Vagina (tissue), 2 donors: ENCODE data around the gene AHI1. TPM values are rescaled to one million over a fixed set of nuclear protein-coding genes. Genes with fewer than 3 reads are reported as not detected.

Source experiments
- DNase-seq, 2 donors: peaks; one replicate each; pipeline ENCODE4 v3.0.0-alpha.2; 2017; ENCODE audit errors: extremely low spot score in 2 of 2
- H3K27ac ChIP-seq: fragments of 200-600 bp; sonication (generic); one replicate; pipeline ENCODE4 v1.5.1; 2019
- H3K27me3 ChIP-seq: fragments of 200-600 bp; sonication (generic); one replicate; pipeline ENCODE4 v1.5.1; 2019
- H3K36me3 ChIP-seq, 2 donors: fragments of 200-600 bp; sonication (generic); one replicate each; pipeline ENCODE4 v1.5.1; 2017 to 2019
- H3K4me1 ChIP-seq: fragments of 200-600 bp; sonication (generic); one replicate; pipeline ENCODE4 v1.5.1; 2019
- H3K4me3 ChIP-seq, 2 donors: fragments of 200-600 bp; sonication (generic); 1 replicate in 1 of 2; 2 replicates in 1 of 2; pipeline ENCODE4 v1.5.1; 2016 to 2019
- H3K9me3 ChIP-seq: fragments of 200-600 bp; sonication (generic); one replicate; pipeline ENCODE4 v1.5.1; 2019
- POLR2A ChIP-seq, 2 donors: fragments of 450-650 bp; IDR thresholded peaks; one replicate each; pipeline ENCODE4 v1.6.1; 2017; ENCODE audit warnings: antibody characterized with exemption in 2 of 2, mild to moderate bottlenecking in 2 of 2, moderate library complexity in 2 of 2
- POLR2AphosphoS5 ChIP-seq, 2 donors: sonication (generic); formaldehyde crosslinking; IDR thresholded peaks; one replicate each; pipeline ENCODE4 v1.9.0; 2017; ENCODE audit warnings: antibody characterized with exemption in 2 of 2, mild to moderate bottlenecking in 2 of 2, low read depth in 1 of 2; ENCODE audit not compliant: insufficient read depth in 1 of 2
- intact Hi-C: fragments of 100-400 bp; cut with DNase I; formaldehyde crosslinking; loops from one replicate; pipeline ENCODE4 v1.15.1; 2023
- total RNA-seq: library from RNA; depleted of rRNA; stranded (reverse); fragments of >200 nt; gene quantifications from one replicate; pipeline ENCODE4 v1.2.3, GENCODE V29; 2016
- TF ChIP-seq, protein P1 (sequence below), 3 experiments: fragments of 450-650 bp in 2 of 3; fragments of 200-600 bp in 1 of 3; sonication (generic) in 1 of 3; IDR thresholded peaks; one replicate each; pipeline ENCODE4 v1.5.1; 2017 to 2019; ENCODE audit warnings: antibody characterized with exemption in 3 of 3, mild to moderate bottlenecking in 2 of 3, moderate library complexity in 2 of 3

AHI1 gene
- total RNA-seq, 1 donor from 2014 or later: 28.7 TPM

GRCh38 chr6:135418040-135418760 is 79.3 kb downstream of the AHI1 start:
- no peak for DNase-seq
- Histone ChIP-seq H3K27ac (no peak overlapping the region), H3K4me1 (no peaks in the 10 kb centered on the region), H3K36me3 (no peaks in the 10 kb centered on the region), H3K27me3 (no peaks in the 10 kb centered on the region), H3K4me3 (no peak overlapping the region), H3K9me3 (no peaks in the 10 kb centered on the region)
- TF ChIP-seq, protein P1, sequence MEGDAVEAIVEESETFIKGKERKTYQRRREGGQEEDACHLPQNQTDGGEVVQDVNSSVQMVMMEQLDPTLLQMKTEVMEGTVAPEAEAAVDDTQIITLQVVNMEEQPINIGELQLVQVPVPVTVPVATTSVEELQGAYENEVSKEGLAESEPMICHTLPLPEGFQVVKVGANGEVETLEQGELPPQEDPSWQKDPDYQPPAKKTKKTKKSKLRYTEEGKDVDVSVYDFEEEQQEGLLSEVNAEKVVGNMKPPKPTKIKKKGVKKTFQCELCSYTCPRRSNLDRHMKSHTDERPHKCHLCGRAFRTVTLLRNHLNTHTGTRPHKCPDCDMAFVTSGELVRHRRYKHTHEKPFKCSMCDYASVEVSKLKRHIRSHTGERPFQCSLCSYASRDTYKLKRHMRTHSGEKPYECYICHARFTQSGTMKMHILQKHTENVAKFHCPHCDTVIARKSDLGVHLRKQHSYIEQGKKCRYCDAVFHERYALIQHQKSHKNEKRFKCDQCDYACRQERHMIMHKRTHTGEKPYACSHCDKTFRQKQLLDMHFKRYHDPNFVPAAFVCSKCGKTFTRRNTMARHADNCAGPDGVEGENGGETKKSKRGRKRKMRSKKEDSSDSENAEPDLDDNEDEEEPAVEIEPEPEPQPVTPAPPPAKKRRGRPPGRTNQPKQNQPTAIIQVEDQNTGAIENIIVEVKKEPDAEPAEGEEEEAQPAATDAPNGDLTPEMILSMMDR (IDR thresholded peaks at IDR 0.05): no peak
- TF ChIP-seq POLR2AphosphoS5 (IDR thresholded peaks at IDR 0.05; ENCODE audit: insufficient read depth in 1 of 2, low read depth in 1 of 2): no peak
- TF ChIP-seq POLR2A (IDR thresholded peaks at IDR 0.05): no peak
- intact Hi-C loops: no loop called here

- no peak for TF ChIP-seq POLR2AphosphoS5 (IDR thresholded peaks at IDR 0.05; ENCODE audit: insufficient read depth in 1 of 2, low read depth in 1 of 2)
- TF ChIP-seq POLR2A (IDR thresholded peaks at IDR 0.05): no peak
- TF ChIP-seq, protein P1 (IDR thresholded peaks at IDR 0.05): no peak
- Histone ChIP-seq H3K4me1 (no peaks in the 10 kb centered on the region), H3K36me3 (peaks cover 0 to 10% of the 10 kb centered on the region in 2 donors), H3K27me3 (no peaks in the 10 kb centered on the region), H3K9me3 (no peaks in the 10 kb centered on the region), H3K4me3 (no peak overlapping the region), H3K27ac (no peak overlapping the region)
- DNase-seq: no peak
- intact Hi-C loops: no loop called here
These were observed 84.8 kb downstream of the AHI1 start for GRCh38 chr6:135412761-135413160.

DNA sequence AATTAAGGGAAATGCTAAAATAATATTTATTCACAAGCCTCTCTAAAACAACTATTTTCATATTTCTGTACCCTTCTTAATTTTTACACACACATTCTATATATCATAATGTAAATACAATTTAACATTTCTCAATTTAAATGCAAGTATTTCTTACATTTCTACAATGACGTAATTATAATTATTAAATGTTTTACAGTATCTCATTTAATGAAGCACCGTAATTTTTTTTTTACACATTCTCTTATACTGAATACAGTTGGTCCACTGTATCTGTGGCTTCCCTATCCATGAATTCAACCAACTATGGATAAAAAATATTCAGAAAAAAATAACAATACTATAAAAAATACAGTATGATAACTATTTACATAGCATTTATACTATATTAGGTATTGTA is 85.7 kb downstream of the AHI1 start:
- TF ChIP-seq, protein P1 (IDR thresholded peaks at IDR 0.05): no peak
- no peak for TF ChIP-seq POLR2AphosphoS5 (IDR thresholded peaks at IDR 0.05; ENCODE audit: insufficient read depth in 1 of 2, low read depth in 1 of 2)
- no peak for TF ChIP-seq POLR2A (IDR thresholded peaks at IDR 0.05)
- no peaks in the 10 kb centered on the region for H3K27me3 ChIP-seq
- no peaks in the 10 kb centered on the region for H3K4me1 ChIP-seq
- peaks cover 0 to 10% of the 10 kb centered on the region in 2 donors for H3K36me3 ChIP-seq
- no peak overlapping the region for H3K27ac ChIP-seq
- no peak overlapping the region for H3K4me3 ChIP-seq
- intact Hi-C loops: no loop called here
- DNase-seq: no peak
- no peaks in the 10 kb centered on the region for H3K9me3 ChIP-seq

DNA sequence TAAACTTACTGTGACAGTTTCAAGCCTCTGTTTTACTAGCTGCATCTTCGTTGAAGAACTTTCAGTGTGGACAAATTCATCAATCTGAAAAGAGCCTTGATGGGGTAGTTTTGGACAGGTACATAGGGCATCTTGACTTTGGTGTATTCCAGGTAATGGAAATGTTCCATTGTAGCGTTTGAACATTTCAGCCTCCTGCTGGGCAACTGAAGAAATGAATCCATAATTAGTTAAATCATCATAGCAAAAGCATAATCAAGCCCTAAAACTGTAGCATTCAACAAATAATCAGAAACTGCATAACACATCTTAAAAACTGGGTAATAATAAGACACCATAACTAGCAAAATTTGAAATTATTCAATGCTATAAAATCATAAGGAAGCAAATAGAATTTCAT is 86.2 kb downstream of the AHI1 start:
- Histone ChIP-seq H3K36me3 (peaks cover 0 to 10% of the 10 kb centered on the region in 2 donors), H3K27ac (no peak overlapping the region), H3K4me3 (no peak overlapping the region), H3K9me3 (no peaks in the 10 kb centered on the region), H3K27me3 (no peaks in the 10 kb centered on the region), H3K4me1 (no peaks in the 10 kb centered on the region)
- no peak for DNase-seq
- TF ChIP-seq POLR2AphosphoS5 (IDR thresholded peaks at IDR 0.05; ENCODE audit: insufficient read depth in 1 of 2, low read depth in 1 of 2) (no peak), POLR2A (IDR thresholded peaks at IDR 0.05) (no peak)
- TF ChIP-seq, protein P1 (IDR thresholded peaks at IDR 0.05): no peak
- intact Hi-C loops: no loop called here

DNA sequence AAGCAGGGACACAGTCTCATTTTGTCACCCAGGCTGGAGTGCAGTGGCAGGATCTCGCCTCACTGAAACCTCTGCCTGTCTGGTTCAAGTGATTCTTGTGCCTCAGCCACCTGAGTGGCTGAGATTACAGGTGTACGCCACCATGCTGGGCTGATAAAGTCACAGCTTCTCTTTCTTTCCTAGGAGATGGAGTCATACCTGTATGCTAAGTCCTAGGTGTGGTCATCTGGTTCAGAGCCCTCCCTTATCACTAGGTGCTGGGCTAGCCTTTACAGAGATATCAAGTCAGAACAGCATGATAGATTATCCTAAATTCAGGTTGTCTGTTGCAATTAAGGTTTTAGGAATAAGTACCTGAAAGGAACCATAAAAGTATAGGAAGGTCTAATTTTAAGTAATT is 86.7 kb downstream of the AHI1 start:
- TF ChIP-seq POLR2A (IDR thresholded peaks at IDR 0.05): no peak
- TF ChIP-seq, protein P1 (IDR thresholded peaks at IDR 0.05): no peak
- TF ChIP-seq POLR2AphosphoS5 (IDR thresholded peaks at IDR 0.05; ENCODE audit: insufficient read depth in 1 of 2, low read depth in 1 of 2): no peak
- no peaks in the 10 kb centered on the region for H3K4me1 ChIP-seq
- H3K36me3 ChIP-seq: peaks cover 0 to 10% of the 10 kb centered on the region in 2 donors
- H3K27me3 ChIP-seq: no peaks in the 10 kb centered on the region
- DNase-seq: no peak
- intact Hi-C loops: no loop called here
- H3K9me3 ChIP-seq: no peaks in the 10 kb centered on the region
- no peak overlapping the region for H3K4me3 ChIP-seq
- H3K27ac ChIP-seq: no peak overlapping the region
